Liver (tissue), 3 donors: Measurements from ENCODE around the gene IFIT3.

Experiments used
- CTCF ChIP-seq: fragments of 150-350 bp; IDR thresholded peaks from 2 replicates; pipeline ENCODE4 v1.5.1; 2017; ENCODE audit warnings: improper control_type of control experiment, low read depth, low read length; ENCODE audit not compliant: missing input control
- FOXA1 ChIP-seq: IDR thresholded peaks from 2 replicates; pipeline ENCODE4 v1.6.1; 2016; ENCODE audit warnings: antibody characterized with exemption
- HNF4G ChIP-seq: IDR thresholded peaks from 2 replicates; pipeline ENCODE4 v1.6.1; 2016; ENCODE audit warnings: antibody characterized with exemption
- JUND ChIP-seq, 2 donors: IDR thresholded peaks; 2 replicates each; pipeline ENCODE4 v1.6.1; 2016; ENCODE audit warnings: antibody characterized with exemption in 2 of 2
- RAD21 ChIP-seq, 2 donors: IDR thresholded peaks; 2 replicates each; pipeline ENCODE4 v1.6.1; 2016; ENCODE audit warnings: antibody characterized with exemption in 2 of 2, mild to moderate bottlenecking in 2 of 2
- RXRA ChIP-seq, 2 donors: IDR thresholded peaks; 2 replicates each; pipeline ENCODE4 v1.6.1; 2017 to 2018; ENCODE audit warnings: antibody characterized with exemption in 2 of 2, mild to moderate bottlenecking in 1 of 2
- SP1 ChIP-seq: IDR thresholded peaks from 2 replicates; pipeline ENCODE4 v1.6.1; 2018; ENCODE audit warnings: antibody characterized with exemption, mild to moderate bottlenecking
- TAF1 ChIP-seq: conservative IDR thresholded peaks from 2 replicates; pipeline ENCODE4 v1.6.1; 2016; ENCODE audit warnings: antibody characterized with exemption, mild to moderate bottlenecking
- ZBTB33 ChIP-seq: IDR thresholded peaks from 2 replicates; pipeline ENCODE4 v1.6.1; 2016; ENCODE audit warnings: antibody characterized with exemption
- TF ChIP-seq, protein P1 (sequence below): IDR thresholded peaks from 2 replicates; pipeline ENCODE4 v1.6.1; 2016; ENCODE audit warnings: antibody characterized with exemption, mild to moderate bottlenecking
- donor health status: healthy.
- donor health status: healthy.

DNA sequence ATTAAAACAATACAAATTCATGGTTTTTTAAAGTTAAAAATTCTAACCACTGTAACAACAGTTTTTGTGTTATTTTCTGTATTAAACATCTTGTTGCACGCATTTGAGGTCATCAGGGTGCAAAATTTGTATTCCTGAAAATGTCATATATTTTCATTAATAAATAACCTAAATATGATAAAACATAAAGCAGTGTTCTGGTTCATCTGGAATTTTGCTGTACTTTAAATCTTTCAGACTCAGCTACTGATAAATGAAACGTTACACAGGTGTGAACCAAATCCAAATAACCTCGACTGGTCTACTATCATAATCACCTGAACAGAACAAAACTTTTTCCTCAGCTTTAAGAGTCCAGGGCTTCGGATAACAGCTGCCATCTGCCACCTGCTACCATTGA, 19.1 kb upstream of the IFIT3 start:
- no peak for TF ChIP-seq RXRA (IDR thresholded peaks at IDR 0.05)
- no peak for TF ChIP-seq TAF1
- no peak for TF ChIP-seq FOXA1
- TF ChIP-seq, protein P1, sequence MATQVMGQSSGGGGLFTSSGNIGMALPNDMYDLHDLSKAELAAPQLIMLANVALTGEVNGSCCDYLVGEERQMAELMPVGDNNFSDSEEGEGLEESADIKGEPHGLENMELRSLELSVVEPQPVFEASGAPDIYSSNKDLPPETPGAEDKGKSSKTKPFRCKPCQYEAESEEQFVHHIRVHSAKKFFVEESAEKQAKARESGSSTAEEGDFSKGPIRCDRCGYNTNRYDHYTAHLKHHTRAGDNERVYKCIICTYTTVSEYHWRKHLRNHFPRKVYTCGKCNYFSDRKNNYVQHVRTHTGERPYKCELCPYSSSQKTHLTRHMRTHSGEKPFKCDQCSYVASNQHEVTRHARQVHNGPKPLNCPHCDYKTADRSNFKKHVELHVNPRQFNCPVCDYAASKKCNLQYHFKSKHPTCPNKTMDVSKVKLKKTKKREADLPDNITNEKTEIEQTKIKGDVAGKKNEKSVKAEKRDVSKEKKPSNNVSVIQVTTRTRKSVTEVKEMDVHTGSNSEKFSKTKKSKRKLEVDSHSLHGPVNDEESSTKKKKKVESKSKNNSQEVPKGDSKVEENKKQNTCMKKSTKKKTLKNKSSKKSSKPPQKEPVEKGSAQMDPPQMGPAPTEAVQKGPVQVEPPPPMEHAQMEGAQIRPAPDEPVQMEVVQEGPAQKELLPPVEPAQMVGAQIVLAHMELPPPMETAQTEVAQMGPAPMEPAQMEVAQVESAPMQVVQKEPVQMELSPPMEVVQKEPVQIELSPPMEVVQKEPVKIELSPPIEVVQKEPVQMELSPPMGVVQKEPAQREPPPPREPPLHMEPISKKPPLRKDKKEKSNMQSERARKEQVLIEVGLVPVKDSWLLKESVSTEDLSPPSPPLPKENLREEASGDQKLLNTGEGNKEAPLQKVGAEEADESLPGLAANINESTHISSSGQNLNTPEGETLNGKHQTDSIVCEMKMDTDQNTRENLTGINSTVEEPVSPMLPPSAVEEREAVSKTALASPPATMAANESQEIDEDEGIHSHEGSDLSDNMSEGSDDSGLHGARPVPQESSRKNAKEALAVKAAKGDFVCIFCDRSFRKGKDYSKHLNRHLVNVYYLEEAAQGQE = no peak
- no peak for TF ChIP-seq CTCF
- no peak for TF ChIP-seq JUND (IDR thresholded peaks at IDR 0.05)
- TF ChIP-seq SP1 = no peak
- TF ChIP-seq HNF4G = no peak
- no peak for TF ChIP-seq ZBTB33
- TF ChIP-seq RAD21 (IDR thresholded peaks at IDR 0.05) = no peak
